Activated gamma-delta T cell treated with Interleukin-2 at 50 U/mL for 16 hours (primary cell): ENCODE data around the gene SPECC1L.

ENCODE experiments used
- DNase-seq: peaks from one replicate; pipeline ENCODE4 v3.0.0-alpha.2; 2020

The SPECC1L gene

GRCh38 chr22:24376002-24376401 lies 105.4 kb downstream of the SPECC1L start:
- DNase-seq: no peak

GRCh38 chr22:24376586-24376985 lies 106.0 kb downstream of the SPECC1L start:
- no peak for DNase-seq

GRCh38 chr22:24379536-24379935 lies 108.9 kb downstream of the SPECC1L start:
- no peak for DNase-seq

- no peak for DNase-seq
Measured at GRCh38 chr22:24380220-24380904, 109.7 kb downstream of the SPECC1L start.

GRCh38 chr22:24380905-24381230 lies 110.2 kb downstream of the SPECC1L start:
- DNase-seq: no peak

GRCh38 chr22:24383061-24383460 lies 112.4 kb downstream of the SPECC1L start:
- no peak for DNase-seq

GRCh38 chr22:24384131-24384530 lies 113.5 kb downstream of the SPECC1L start:
- no peak for DNase-seq

GRCh38 chr22:24386937-24387471 lies 116.4 kb downstream of the SPECC1L start:
- DNase-seq: no peak

- DNase-seq: no peak
Measured at GRCh38 chr22:24389680-24390079, 119.0 kb downstream of the SPECC1L start.

- no peak for DNase-seq
Measured at GRCh38 chr22:24390156-24390555, 119.5 kb downstream of the SPECC1L start.

- no peak for DNase-seq
Measured at GRCh38 chr22:24390576-24390975, 119.9 kb downstream of the SPECC1L start.

- DNase-seq: no peak
Measured at GRCh38 chr22:24391836-24392217, 121.2 kb downstream of the SPECC1L start.

- no peak for DNase-seq
Measured at GRCh38 chr22:24392218-24392931, 121.7 kb downstream of the SPECC1L start.

GRCh38 chr22:24393012-24393559 lies 122.5 kb downstream of the SPECC1L start:
- DNase-seq: no peak

- no peak for DNase-seq
Measured at GRCh38 chr22:24393848-24394247, 123.2 kb downstream of the SPECC1L start.

- DNase-seq: no peak
Measured at GRCh38 chr22:24394254-24394653, 123.6 kb downstream of the SPECC1L start.

- no peak for DNase-seq
Measured at GRCh38 chr22:24398409-24398808, 127.8 kb downstream of the SPECC1L start.

GRCh38 chr22:24400034-24400725 lies 129.5 kb downstream of the SPECC1L start:
- DNase-seq: no peak

- no peak for DNase-seq
Measured at GRCh38 chr22:24400726-24401596, 130.3 kb downstream of the SPECC1L start.

GRCh38 chr22:24401931-24402367 lies 131.3 kb downstream of the SPECC1L start:
- no peak for DNase-seq

GRCh38 chr22:24402460-24403192 lies 132.0 kb downstream of the SPECC1L start:
- DNase-seq: no peak

- DNase-seq: no peak
Measured at GRCh38 chr22:24403346-24403745, 132.7 kb downstream of the SPECC1L start.
